BLaER1 treated with 17β-estradiol and CSF1 and Interleukin-3, amounts not matched to agents 10 nM and 100 nM (cell line): ENCODE measurements around the gene SSNA1.
A peak's percentile ranks its signal among the peaks of the same experiment; 100 is the strongest.

Experiments
- H3K27ac ChIP-seq, 11 experiments: shearing (Covaris generic); formaldehyde crosslinking; 2 replicates each; pipeline ENCODE4 v1.8.1; 2022
- H3K27me3 ChIP-seq, 11 experiments: shearing (Covaris generic); formaldehyde crosslinking; 2 replicates each; pipeline ENCODE4 v1.8.1; 2022
- H3K36me3 ChIP-seq, 11 experiments: shearing (Covaris generic); formaldehyde crosslinking; 2 replicates each; pipeline ENCODE4 v1.8.1; 2022
- H3K4me1 ChIP-seq, 10 experiments: shearing (Covaris generic); formaldehyde crosslinking; 2 replicates each; pipeline ENCODE4 v1.8.1; 2022
- H3K4me2 ChIP-seq, 11 experiments: shearing (Covaris generic); formaldehyde crosslinking; 2 replicates each; pipeline ENCODE4 v1.8.1; 2022
- H3K4me3 ChIP-seq, 10 experiments: shearing (Covaris generic); formaldehyde crosslinking; 2 replicates each; pipeline ENCODE4 v1.8.1; 2022
- H3K9ac ChIP-seq, 11 experiments: shearing (Covaris generic); formaldehyde crosslinking; 2 replicates each; pipeline ENCODE4 v1.8.1; 2022
- H3K9me3 ChIP-seq, 11 experiments: shearing (Covaris generic); formaldehyde crosslinking; replicated peaks in 1 of 11; 2 replicates each; pipeline ENCODE4 v1.8.1; 2022
- H4K20me1 ChIP-seq, 11 experiments: shearing (Covaris generic); formaldehyde crosslinking; 2 replicates each; pipeline ENCODE4 v1.8.1; 2022
- Cebpa-rat ChIP-seq, 11 experiments: shearing (Covaris generic); IDR thresholded peaks; 2 replicates each; pipeline ENCODE4 v1.8.1; 2022

Gene SSNA1

GRCh38 chr9:137149942-137150616, 38.4 kb upstream of the SSNA1 start:
- peak overlapping the region in 8 of 10 experiments; percentile 15 to 52 (median 39); a peak in 13 of 20 replicates for H3K4me3 ChIP-seq
- H3K27me3 ChIP-seq, result no peaks in the 10 kb centered on the region
- peak overlapping the region in 8 of 11 experiments; percentile 5 to 65 (median 54); a peak in 12 of 22 replicates for H3K27ac ChIP-seq
- H3K4me2 ChIP-seq, result peak overlapping the region; percentile 43 to 99 (median 82)
- H3K4me1 ChIP-seq, result peaks cover 12 to 33% (median 30%) of the 10 kb centered on the region in 10 experiments; a peak in 19 of 20 replicates
- TF ChIP-seq Cebpa-rat (IDR thresholded peaks at IDR 0.05), result no peak
- peak overlapping the region in 8 of 11 experiments; percentile 12 to 71 (median 57); a peak in 13 of 22 replicates for H3K9ac ChIP-seq
- peaks cover 0 to 15% (median 2%) of the 10 kb centered on the region in 11 experiments; a peak in 6 of 22 replicates for H4K20me1 ChIP-seq
- no peaks in the 10 kb centered on the region for H3K36me3 ChIP-seq
- H3K9me3 ChIP-seq, result no peaks in the 10 kb centered on the region

GRCh38 chr9:137150617-137151457, 37.6 kb upstream of the SSNA1 start:
- H3K36me3 ChIP-seq, result no peaks in the 10 kb centered on the region
- peak overlapping the region in 5 of 11 experiments; percentile 1 to 64 (median 47); a peak in 6 of 22 replicates for H3K27ac ChIP-seq
- peak overlapping the region in 1 of 11 experiments; percentile 3; a peak in 1 of 22 replicates for H3K9ac ChIP-seq
- H3K4me3 ChIP-seq, result peak overlapping the region in 1 of 10 experiments; percentile 19; a peak in 2 of 20 replicates
- no peaks in the 10 kb centered on the region for H3K27me3 ChIP-seq
- peaks cover 0 to 19% (median 2%) of the 10 kb centered on the region in 11 experiments; a peak in 6 of 22 replicates for H4K20me1 ChIP-seq
- no peak for TF ChIP-seq Cebpa-rat (IDR thresholded peaks at IDR 0.05)
- peaks cover 12 to 35% (median 30%) of the 10 kb centered on the region in 10 experiments; a peak in 19 of 20 replicates for H3K4me1 ChIP-seq
- peak overlapping the region in 7 of 11 experiments; percentile 12 to 91 (median 37); a peak in 10 of 22 replicates for H3K4me2 ChIP-seq
- H3K9me3 ChIP-seq, result no peaks in the 10 kb centered on the region

DNA sequence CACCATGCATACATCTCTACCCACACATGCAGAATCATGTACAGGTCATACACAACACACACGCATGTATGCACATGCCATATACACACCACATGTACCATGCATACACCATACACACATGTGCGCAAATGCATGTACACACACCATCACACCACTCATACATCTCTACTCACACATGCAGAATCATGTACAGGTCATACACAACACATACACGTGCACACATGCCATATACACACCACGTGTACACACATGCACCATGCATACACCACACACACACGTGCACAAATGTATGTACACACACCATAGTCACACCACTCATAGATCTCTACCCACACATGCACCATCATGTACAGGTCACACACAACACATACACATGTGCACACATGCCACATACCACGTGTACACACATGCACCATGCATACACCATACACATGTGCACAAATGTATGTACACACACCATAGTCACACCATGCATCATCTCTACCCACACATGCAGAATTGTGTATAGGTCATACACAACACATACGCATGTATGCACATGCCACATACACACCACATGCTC, 35.6 kb upstream of the SSNA1 start:
- no peaks in the 10 kb centered on the region for H3K36me3 ChIP-seq
- TF ChIP-seq Cebpa-rat (IDR thresholded peaks at IDR 0.05), result no peak

DNA sequence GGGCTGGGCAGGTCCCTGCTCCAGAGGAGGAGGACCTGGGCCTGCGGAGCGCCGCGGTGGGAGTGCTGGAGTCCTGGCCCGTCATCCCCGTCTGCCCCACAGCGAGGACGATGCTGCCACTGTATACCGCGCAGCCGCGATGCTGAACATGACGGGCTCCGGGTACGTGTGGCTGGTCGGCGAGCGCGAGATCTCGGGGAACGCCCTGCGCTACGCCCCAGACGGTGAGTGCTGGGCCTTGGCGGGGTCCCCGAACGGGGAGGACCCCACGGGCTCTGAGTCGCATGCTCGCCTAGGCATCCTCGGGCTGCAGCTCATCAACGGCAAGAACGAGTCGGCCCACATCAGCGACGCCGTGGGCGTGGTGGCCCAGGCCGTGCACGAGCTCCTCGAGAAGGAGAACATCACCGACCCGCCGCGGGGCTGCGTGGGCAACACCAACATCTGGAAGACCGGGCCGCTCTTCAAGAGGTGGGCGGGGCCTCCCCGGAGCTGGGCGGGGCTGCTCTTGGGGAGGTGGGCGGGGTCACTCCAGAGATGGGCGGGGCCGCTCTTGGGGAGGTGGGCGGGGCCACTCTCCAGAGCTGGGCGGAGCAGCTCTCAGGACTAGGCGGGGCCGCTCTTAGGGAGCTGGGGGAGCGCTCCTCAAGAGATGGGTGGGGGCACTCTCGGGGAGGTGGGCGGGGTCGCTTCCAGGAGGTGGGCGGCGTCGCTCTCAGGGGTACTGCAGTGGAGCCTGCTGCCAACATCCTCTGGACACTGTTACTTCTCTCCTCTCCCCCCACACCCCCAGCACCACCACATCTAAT, 31.7 kb upstream of the SSNA1 start:
- no peak overlapping the region for H3K4me3 ChIP-seq
- no peak overlapping the region for H3K27ac ChIP-seq
- no peaks in the 10 kb centered on the region for H3K9me3 ChIP-seq
- peak overlapping the region in 7 of 11 experiments; percentile 79 to 97 (median 94); a peak in 12 of 22 replicates for H3K4me2 ChIP-seq
- H3K36me3 ChIP-seq, result no peaks in the 10 kb centered on the region
- no peak for TF ChIP-seq Cebpa-rat (IDR thresholded peaks at IDR 0.05)
- H4K20me1 ChIP-seq, result peaks cover 0 to 31% (median 6%) of the 10 kb centered on the region in 11 experiments; a peak in 6 of 22 replicates
- H3K9ac ChIP-seq, result no peak overlapping the region
- peaks cover 0 to 17% (median 0%) of the 10 kb centered on the region in 11 experiments; a peak in 3 of 22 replicates for H3K27me3 ChIP-seq
- H3K4me1 ChIP-seq, result peaks cover 6 to 39% (median 31%) of the 10 kb centered on the region in 10 experiments

More for the DNA sequence above, 35.6 kb upstream of the SSNA1 start:
- H3K27me3 ChIP-seq, result no peaks in the 10 kb centered on the region
- no peak overlapping the region for H3K9ac ChIP-seq
- no peaks in the 10 kb centered on the region for H3K9me3 ChIP-seq
- H4K20me1 ChIP-seq, result peaks cover 0 to 27% (median 2%) of the 10 kb centered on the region in 11 experiments; a peak in 6 of 22 replicates
- H3K27ac ChIP-seq, result no peak overlapping the region
- peaks cover 12 to 38% (median 31%) of the 10 kb centered on the region in 10 experiments; a peak in 19 of 20 replicates for H3K4me1 ChIP-seq
- no peak overlapping the region for H3K4me3 ChIP-seq
- no peak overlapping the region for H3K4me2 ChIP-seq

- H3K9ac ChIP-seq, result peak overlapping the region in 1 of 11 experiments; percentile 24; a peak in 1 of 22 replicates
- TF ChIP-seq Cebpa-rat (IDR thresholded peaks at IDR 0.05), result no peak
- no peak overlapping the region for H3K27ac ChIP-seq
- no peaks in the 10 kb centered on the region for H3K36me3 ChIP-seq
- H4K20me1 ChIP-seq, result peaks cover 0 to 31% (median 6%) of the 10 kb centered on the region in 11 experiments; a peak in 6 of 22 replicates
- H3K4me1 ChIP-seq, result peaks cover 6 to 39% (median 31%) of the 10 kb centered on the region in 10 experiments
- peaks cover 0 to 17% (median 0%) of the 10 kb centered on the region in 11 experiments; a peak in 4 of 22 replicates for H3K27me3 ChIP-seq
- H3K9me3 ChIP-seq, result no peaks in the 10 kb centered on the region
- H3K4me3 ChIP-seq, result no peak overlapping the region
- H3K4me2 ChIP-seq, result peak overlapping the region in 10 of 11 experiments; percentile 70 to 97 (median 90); a peak in 17 of 22 replicates
Measured at GRCh38 chr9:137157618-137158415, 30.7 kb upstream of the SSNA1 start.

GRCh38 chr9:137158625-137159024, 29.9 kb upstream of the SSNA1 start:
- Histone ChIP-seq H4K20me1 (peaks cover 0 to 32% (median 6%) of the 10 kb centered on the region in 11 experiments; a peak in 7 of 22 replicates), H3K27ac (0 out of 22 replicates have a peak overlapping the region, but pooled peaks of 1 of the 11 experiments have one; percentile 21), H3K9me3 (no peaks in the 10 kb centered on the region), H3K4me1 (peaks cover 6 to 39% (median 31%) of the 10 kb centered on the region in 10 experiments), H3K27me3 (peaks cover 0 to 17% (median 0%) of the 10 kb centered on the region in 11 experiments; a peak in 4 of 22 replicates), H3K4me2 (peak overlapping the region; percentile 60 to 97 (median 88)), H3K36me3 (0 out of 22 replicates have a peak, but pooled peaks cover 0 to 2% (median 0%) of the 10 kb centered on the region in 11 experiments), H3K4me3 (peak overlapping the region in 1 of 10 experiments; percentile 32; a peak in 1 of 20 replicates), H3K9ac (peak overlapping the region in 5 of 11 experiments; percentile 22 to 56 (median 40); a peak in 7 of 22 replicates)
- TF ChIP-seq Cebpa-rat (IDR thresholded peaks at IDR 0.05), result no peak
